CD4-positive, alpha-beta T cell (primary cell): ENCODE results near the gene ZBTB46. TPM values are rescaled to one million over a fixed set of nuclear protein-coding genes. Genes with fewer than 3 reads are reported as not detected.

ENCODE experiments used
- ATAC-seq: fragments of 200-7000 bp; cut with Tn5 transposase; one replicate; pipeline ENCODE4 v1.10.0; 2022; ENCODE audit warnings: mild to moderate bottlenecking; ENCODE audit not compliant: poor library complexity
- CTCF ChIA-PET: fragments of 350-600 bp; sonication (Branson Sonifier 250); formaldehyde crosslinking; loops from one replicate; lab custom pipeline; 2021; ENCODE audit warnings: antibody characterized with exemption, inconsistent platforms; lab: Charles Lee
- POLR2A ChIA-PET: fragments of 350-600 bp; sonication (Branson Sonifier 250); formaldehyde crosslinking; loops from one replicate; lab custom pipeline; 2021; ENCODE audit warnings: antibody characterized with exemption, inconsistent platforms; lab: Charles Lee
- DNase-seq, 14 experiments: peaks; one replicate each; pipeline ENCODE4 v3.0.0-alpha.2; 2013 to 2020; ENCODE audit warnings: mixed read lengths in 2 of 14
- H3K27ac ChIP-seq, 2 donors: one replicate each; pipeline versions ENCODE4 v1.5.1 to v1.7.0; 2013; ENCODE audit warnings: low read length in 2 of 2, low read depth in 1 of 2, mild to moderate bottlenecking in 1 of 2
- H3K27me3 ChIP-seq, 2 experiments: 1 replicate in 1 of 2; 2 replicates in 1 of 2; pipeline versions ENCODE4 v1.6.1 to v1.7.0; 2013; ENCODE audit warnings: low read length in 2 of 2, control low read depth in 1 of 2, mild to moderate bottlenecking in 1 of 2, moderate library complexity in 1 of 2; ENCODE audit not compliant: insufficient read depth in 2 of 2, control insufficient read depth in 1 of 2
- H3K36me3 ChIP-seq: one replicate; pipeline ENCODE4 v1.6.1; 2013; ENCODE audit warnings: low read length, control low read depth; ENCODE audit not compliant: insufficient read depth
- H3K4me1 ChIP-seq: one replicate; pipeline ENCODE4 v1.6.1; 2013; ENCODE audit warnings: low read length, control low read depth; ENCODE audit not compliant: insufficient read depth
- H3K4me3 ChIP-seq: one replicate; pipeline ENCODE4 v1.5.1; 2013; ENCODE audit warnings: mild to moderate bottlenecking, low read length, moderate library complexity
- H3K9me3 ChIP-seq, 2 experiments: 1 replicate in 1 of 2; 2 replicates in 1 of 2; pipeline versions ENCODE4 v1.6.1 to v1.7.0; 2013; ENCODE audit warnings: low read length in 2 of 2, mild to moderate bottlenecking in 2 of 2, control low read depth in 1 of 2, moderate library complexity in 1 of 2; ENCODE audit not compliant: control insufficient read depth in 1 of 2, insufficient read depth in 1 of 2
- H3K27ac Mint-ChIP-seq: one replicate; pipeline ENCODE4 v1.8.0; 2020; ENCODE audit warnings: mixed read lengths
- H3K27me3 Mint-ChIP-seq: one replicate; pipeline ENCODE4 v1.8.0; 2021; ENCODE audit warnings: mixed read lengths
- H3K36me3 Mint-ChIP-seq: one replicate; pipeline ENCODE4 v1.8.0; 2021; ENCODE audit warnings: low read depth, mixed read lengths
- H3K4me1 Mint-ChIP-seq: one replicate; pipeline ENCODE4 v1.8.0; 2021; ENCODE audit warnings: low read depth, mixed read lengths
- H3K4me3 Mint-ChIP-seq: one replicate; pipeline ENCODE4 v1.8.0; 2020; ENCODE audit warnings: mild to moderate bottlenecking, mixed read lengths
- H3K9me3 Mint-ChIP-seq: one replicate; pipeline ENCODE4 v1.8.0; 2020; ENCODE audit warnings: mixed read lengths
- intact Hi-C, 2 experiments: fragments of 100-400 bp; cut with DNase I in 1 of 2; cut with micrococcal nuclease in 1 of 2; formaldehyde crosslinking; loops; one replicate each; pipeline versions ENCODE4 v1.15.1 to v1.9.0; 2023 to 2025; cut with DNase I, micrococcal nuclease
- total RNA-seq, 174 experiments: library from RNA in 2 of 174; stranded (reverse) in 2 of 174; gene quantifications; one replicate each; pipeline ENCODE4 v1.2.3 and lab custom pipeline; 2021 to 2026
- TF ChIP-seq, protein P1 (sequence below): fragments of 200-600 bp; IDR thresholded peaks from one replicate; pipeline ENCODE4 v1.8.0; 2022; ENCODE audit warnings: antibody characterized with exemption, mild to moderate bottlenecking

Gene ZBTB46
- total RNA-seq, 2 experiments from 2014 or later: 0.08 to 0.34 TPM

DNA sequence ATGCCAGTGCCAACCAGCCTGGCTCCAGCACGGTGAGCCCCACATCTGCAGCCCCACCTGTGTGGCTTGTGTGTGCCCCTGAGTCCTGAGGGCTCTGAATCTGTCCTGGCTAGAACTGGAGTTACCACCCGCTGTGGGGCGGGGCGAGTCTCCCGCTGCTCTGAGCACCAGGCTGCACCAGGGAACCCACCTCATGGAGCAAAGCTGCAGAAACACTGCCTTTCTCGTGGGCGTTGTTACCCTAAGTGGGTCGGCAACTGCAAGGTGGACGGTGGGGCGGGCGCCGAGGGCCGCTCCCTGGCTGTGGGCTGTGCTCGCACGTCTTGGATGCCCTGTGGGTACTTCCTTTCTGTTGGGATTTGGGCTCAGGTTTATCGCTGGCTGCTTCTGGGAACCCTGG lies 12.7 kb upstream of the ZBTB46 start:
- TF ChIP-seq, protein P1, sequence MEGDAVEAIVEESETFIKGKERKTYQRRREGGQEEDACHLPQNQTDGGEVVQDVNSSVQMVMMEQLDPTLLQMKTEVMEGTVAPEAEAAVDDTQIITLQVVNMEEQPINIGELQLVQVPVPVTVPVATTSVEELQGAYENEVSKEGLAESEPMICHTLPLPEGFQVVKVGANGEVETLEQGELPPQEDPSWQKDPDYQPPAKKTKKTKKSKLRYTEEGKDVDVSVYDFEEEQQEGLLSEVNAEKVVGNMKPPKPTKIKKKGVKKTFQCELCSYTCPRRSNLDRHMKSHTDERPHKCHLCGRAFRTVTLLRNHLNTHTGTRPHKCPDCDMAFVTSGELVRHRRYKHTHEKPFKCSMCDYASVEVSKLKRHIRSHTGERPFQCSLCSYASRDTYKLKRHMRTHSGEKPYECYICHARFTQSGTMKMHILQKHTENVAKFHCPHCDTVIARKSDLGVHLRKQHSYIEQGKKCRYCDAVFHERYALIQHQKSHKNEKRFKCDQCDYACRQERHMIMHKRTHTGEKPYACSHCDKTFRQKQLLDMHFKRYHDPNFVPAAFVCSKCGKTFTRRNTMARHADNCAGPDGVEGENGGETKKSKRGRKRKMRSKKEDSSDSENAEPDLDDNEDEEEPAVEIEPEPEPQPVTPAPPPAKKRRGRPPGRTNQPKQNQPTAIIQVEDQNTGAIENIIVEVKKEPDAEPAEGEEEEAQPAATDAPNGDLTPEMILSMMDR: no peak
- H3K4me1 Mint-ChIP-seq: peaks cover 5% of the 10 kb centered on the region
- intact Hi-C loops: no loop called here
- H3K9me3 Mint-ChIP-seq: no peaks in the 10 kb centered on the region
- peaks cover 45% of the 10 kb centered on the region for H3K27me3 Mint-ChIP-seq
- peaks cover 37% of the 10 kb centered on the region for H3K4me1 ChIP-seq
- ChIA-PET POLR2A (no interaction called here), CTCF (no interaction called here)
- ATAC-seq (no peak), DNase-seq (no peak)
- H3K9me3 ChIP-seq: peaks cover 0 to 37% of the 10 kb centered on the region in 2 experiments
- H3K4me3 ChIP-seq: no peak overlapping the region
- H3K27me3 ChIP-seq: peaks cover 54 to 61% of the 10 kb centered on the region in 2 experiments
- no peak overlapping the region for H3K27ac ChIP-seq
- no peaks in the 10 kb centered on the region for H3K36me3 ChIP-seq
- H3K4me3 Mint-ChIP-seq: no peak overlapping the region
- H3K27ac Mint-ChIP-seq: no peak overlapping the region
- no peaks in the 10 kb centered on the region for H3K36me3 Mint-ChIP-seq

DNA sequence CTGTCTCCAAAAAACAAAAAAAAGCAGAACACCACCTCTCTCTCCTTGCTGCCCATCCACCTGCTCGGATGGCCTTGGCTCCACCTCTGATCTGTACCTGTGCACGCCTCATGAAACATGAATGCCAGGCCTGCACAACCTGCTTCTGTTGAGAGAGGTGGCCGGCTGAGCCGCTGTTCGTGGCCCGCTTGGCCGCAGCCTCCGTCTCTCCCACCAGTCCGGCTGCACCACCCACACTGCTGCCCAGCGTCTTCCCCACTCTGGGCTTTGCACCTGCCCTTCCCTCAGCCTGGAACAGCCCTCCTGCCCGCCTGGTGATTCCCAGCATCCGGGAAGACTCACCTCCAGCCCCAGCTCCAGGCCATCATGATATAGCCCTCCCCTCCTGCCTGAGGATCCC lies 12.2 kb upstream of the ZBTB46 start:
- Mint-ChIP-seq H3K27ac (no peak overlapping the region), H3K36me3 (no peaks in the 10 kb centered on the region), H3K4me1 (peaks cover 5% of the 10 kb centered on the region), H3K9me3 (no peaks in the 10 kb centered on the region), H3K27me3 (peaks cover 45% of the 10 kb centered on the region), H3K4me3 (no peak overlapping the region)
- ChIA-PET CTCF (no interaction called here), POLR2A (no interaction called here)
- Histone ChIP-seq H3K9me3 (peaks cover 0 to 32% of the 10 kb centered on the region in 2 experiments), H3K36me3 (no peaks in the 10 kb centered on the region), H3K4me1 (peaks cover 37% of the 10 kb centered on the region), H3K27ac (no peak overlapping the region), H3K4me3 (no peak overlapping the region), H3K27me3 (peaks cover 50 to 57% of the 10 kb centered on the region in 2 experiments)
- TF ChIP-seq, protein P1: no peak
- ATAC-seq: no peak
- intact Hi-C loops: no loop called here
- no peak for DNase-seq

DNA sequence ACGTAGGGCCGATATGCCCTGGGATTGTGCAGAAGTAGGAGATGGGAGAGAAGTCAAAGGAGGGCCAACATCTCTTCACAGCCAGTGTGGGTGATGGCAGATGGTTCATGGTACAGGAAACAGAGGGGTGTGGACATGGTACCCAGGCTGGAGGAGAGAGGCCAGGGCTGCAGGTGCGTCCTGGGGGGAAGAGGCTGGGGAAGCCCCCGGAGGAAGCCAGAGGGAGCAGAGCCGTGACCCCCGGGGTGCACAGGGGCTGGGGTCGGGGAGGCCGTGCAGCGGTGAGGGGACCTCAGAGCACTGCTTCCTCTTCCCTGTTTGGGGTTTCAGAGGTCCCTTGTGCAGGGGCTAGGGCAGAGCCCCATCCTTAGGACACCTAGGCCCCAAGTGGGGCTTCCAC lies 11.2 kb upstream of the ZBTB46 start:
- no peaks in the 10 kb centered on the region for H3K36me3 Mint-ChIP-seq
- H3K27ac ChIP-seq: no peak overlapping the region
- peaks cover 5% of the 10 kb centered on the region for H3K4me1 Mint-ChIP-seq
- H3K4me3 Mint-ChIP-seq: no peak overlapping the region
- H3K9me3 Mint-ChIP-seq: no peaks in the 10 kb centered on the region
- no peak for DNase-seq
- H3K27ac Mint-ChIP-seq: no peak overlapping the region
- ChIA-PET POLR2A (no interaction called here), CTCF (no interaction called here)
- peaks cover 0 to 34% of the 10 kb centered on the region in 2 experiments for H3K9me3 ChIP-seq
- no peak overlapping the region for H3K4me3 ChIP-seq
- H3K27me3 ChIP-seq: peaks cover 43 to 47% of the 10 kb centered on the region in 2 experiments
- ATAC-seq: no peak
- intact Hi-C loops: no loop called here
- TF ChIP-seq, protein P1: no peak
- H3K36me3 ChIP-seq: no peaks in the 10 kb centered on the region
- peaks cover 31% of the 10 kb centered on the region for H3K4me1 ChIP-seq
- peaks cover 50% of the 10 kb centered on the region for H3K27me3 Mint-ChIP-seq
